Fibroblast of skin of abdomen (primary cell): ENCODE results near the gene FOXJ1.

ENCODE experiments used
- DNase-seq: peaks from one replicate; pipeline ENCODE4 v3.0.0-alpha.2; 2013

FOXJ1 gene

DNA sequence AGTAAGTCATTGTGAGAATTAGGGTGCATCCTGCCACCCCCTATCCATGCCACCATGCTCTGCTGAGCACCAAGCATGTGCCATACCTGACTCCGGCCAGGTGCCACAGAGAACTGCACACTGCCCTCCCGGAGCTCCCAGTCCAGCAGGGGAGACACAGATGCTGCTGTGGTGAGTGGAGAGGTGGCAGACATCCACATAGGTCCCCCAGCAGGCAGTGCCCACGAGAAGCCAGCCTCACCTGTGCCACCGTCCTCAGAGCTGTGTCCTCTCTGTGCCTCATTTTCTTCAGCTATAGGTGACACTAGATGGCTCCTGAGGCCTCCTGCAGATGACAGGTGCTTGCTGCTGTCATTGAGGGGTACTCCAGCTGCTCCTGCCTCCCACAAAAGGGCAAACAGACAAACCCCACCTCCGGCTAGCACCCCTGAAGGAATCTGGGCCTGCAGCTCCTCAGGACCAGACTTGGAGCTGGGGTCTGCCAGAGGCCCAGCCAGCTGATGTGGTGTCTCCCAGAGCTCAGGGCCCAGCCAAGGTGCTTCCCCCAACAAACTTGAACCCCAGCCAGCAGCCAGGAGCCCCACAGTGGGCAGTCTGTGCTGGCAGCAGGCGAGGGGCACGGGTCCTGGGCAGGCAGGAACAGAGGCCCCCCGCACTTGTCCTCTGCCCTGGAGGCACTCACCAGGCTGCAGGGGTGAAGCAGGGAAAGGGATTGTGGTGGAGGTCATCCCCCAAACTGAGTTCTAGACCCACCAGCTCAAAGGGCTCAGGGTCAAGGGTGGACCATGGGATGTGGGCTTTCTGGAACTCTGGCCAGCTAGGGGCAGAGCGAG is 17.1 kb downstream of the FOXJ1 start:
- DNase-seq = no peak

- DNase-seq = no peak
Measured at GRCh38 chr17:76123191-76123499, 17.9 kb downstream of the FOXJ1 start.

DNA sequence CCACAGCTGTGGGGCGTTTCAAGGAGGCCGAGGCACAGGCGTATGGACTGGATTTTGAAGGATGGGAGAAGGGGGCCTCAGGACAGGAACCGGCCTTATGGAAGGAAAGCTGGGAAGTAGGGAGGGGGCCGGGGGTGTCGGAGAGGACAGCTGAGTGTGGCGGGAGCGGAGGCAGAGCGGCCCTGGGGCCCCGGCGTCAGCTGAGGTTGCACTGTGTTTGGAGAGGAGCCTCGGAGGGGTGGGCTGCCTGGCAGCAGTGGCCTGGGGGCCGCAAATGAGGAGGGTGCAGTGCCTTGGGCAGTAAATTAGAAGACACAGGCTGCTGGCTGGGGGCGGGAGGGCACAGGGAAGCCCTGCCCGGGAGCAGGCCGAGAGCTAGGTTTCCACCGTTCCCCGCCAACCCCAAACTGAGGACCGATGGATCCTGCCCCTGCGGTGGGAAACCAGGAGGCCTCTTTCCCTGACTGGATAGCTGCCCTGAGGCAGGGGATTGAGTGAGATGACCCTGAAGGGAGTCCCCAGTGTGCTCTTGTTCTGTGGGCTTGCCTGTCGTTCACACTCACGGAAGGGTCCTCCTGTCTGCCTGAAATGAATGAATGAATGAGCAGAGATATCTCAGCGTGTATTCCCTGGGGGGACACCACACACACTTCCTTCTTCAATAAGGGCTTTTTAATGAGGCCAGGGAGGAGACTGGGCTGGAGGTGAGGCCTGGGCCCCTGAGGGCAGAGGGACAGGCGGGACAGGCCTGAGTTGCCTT is 18.4 kb downstream of the FOXJ1 start:
- DNase-seq = no peak

DNA sequence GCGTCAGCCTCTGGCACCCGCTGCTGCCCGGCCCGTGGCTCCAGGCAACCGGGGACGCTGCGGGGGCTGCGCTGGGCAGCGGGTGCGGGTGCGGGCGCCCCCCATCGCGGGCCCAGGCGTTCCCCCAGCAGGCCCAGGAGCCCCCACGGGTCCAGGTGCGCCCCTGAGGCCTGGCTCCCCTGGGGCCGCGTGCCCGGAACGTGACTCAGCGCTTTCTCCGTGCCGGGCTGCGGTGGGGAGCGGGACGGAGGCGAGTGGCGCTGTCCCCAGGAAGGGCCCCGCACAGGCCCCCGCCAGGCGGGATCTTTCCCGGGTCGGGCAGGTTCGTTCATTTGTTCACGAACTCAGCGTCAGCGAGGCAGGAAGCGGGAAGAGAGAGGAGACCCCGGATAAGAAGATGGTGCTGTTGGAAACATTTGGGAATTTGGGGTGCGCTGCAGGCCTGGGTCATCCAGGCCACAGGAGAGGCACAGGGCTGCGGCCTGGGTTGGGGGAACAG is 19.1 kb downstream of the FOXJ1 start:
- DNase-seq = peak; percentile 45

- no peak for DNase-seq
Measured at GRCh38 chr17:76120658-76121008, 20.4 kb downstream of the FOXJ1 start.

DNA sequence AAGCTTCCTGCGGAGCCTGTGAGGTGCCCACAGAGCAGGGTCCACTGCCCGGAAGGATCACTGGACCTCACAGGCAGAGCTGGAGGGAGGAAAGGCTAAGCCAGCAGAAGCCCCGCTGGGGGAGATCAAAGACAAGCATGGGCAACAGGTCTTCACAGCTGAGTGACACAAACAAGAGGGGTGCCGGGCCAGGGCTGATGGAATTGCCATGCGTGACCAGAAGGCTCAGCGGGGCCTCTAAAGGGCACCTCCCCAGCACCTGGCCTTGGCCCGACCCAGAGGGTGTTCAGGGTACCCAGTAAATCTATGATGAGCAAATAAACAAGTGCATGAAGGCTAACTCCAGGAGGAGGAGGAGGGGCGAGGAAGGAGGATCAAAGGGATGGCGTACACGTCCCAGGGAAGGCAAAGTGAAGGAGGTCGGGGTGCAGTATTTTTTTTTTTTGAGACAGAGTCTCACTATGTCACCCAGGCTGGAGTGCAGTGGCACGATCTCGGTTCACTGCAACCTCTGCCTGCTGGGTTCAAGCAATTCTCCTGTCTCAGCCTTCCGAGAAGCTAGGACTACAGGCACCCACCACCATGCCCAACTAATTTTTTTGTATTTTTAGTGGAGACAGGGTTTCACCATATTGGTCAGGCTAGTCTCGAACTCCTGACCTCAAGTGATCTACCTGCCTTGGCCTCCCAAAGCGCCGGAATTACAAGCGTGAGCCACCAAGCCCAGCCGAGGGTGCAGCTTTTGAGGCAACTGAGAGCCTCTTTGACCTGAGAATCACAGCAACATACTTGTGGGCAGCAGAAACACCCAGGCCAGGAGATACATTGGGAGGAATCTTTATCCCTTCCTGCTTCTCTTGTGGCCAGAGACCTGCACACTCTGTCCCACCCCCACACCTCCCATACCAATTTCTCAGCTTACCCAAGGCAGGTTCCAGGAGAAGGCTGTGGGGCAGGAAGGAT is 21.4 kb downstream of the FOXJ1 start:
- no peak for DNase-seq

- DNase-seq = no peak
Measured at GRCh38 chr17:76115138-76115754, 25.8 kb downstream of the FOXJ1 start.

DNA sequence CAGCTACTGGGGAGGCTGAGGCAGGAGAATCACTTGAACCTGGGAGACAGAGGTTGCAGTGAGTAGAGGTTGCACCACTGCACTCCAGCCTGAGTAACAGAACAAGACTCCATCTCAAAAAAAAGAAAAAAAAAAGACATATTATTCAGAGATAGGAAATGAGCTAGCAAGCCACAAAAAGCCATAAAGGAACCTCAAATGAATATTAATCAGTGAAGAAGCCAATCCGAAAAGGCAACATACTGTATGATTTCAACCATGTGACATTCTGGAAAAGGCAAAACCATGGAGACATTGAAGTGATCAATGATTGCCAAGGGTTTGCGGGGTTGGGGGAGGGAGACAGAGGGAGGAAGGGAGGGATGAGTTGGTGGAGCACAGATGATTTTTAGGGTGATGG is 29.1 kb downstream of the FOXJ1 start:
- peak; percentile 68 for DNase-seq

DNA sequence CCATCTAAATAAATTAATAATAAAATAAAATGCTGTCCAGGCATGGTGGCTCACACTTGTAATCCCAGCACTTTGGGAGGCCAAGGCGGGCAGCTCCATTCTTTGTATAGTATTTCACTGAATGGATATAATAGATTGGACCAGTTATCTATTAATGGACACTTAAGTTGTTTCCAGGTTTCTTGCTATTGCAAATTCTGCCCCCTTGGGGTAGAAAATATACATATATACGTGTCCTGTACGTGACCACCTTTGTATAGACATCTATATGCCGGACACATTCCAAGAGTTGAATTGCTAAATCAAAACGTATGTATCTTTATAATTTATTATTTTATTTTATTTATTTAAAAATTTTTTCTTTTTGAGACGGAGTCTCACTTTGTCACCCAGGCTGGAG is 33.5 kb downstream of the FOXJ1 start:
- no peak for DNase-seq

DNA sequence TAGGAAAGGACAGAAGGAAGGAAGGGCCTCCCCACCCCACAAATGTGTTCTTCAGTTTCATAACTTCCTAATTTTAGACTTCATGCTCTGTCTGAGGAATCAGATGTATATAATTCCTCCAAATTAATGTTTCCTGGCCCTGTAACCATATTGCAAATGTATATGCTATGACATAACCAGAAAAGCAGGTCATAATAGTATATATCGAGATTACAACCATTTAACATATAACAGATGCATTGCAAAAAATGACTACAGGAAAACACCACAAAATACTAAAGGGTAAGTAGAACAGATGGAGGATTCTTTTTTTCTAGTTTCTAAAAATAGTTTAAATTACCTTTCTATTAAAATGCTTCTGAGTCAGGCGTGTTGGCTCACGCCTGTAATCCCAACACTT is 34.3 kb downstream of the FOXJ1 start:
- DNase-seq = peak; percentile 54

- no peak for DNase-seq
Measured at GRCh38 chr17:76104896-76105231, 36.2 kb downstream of the FOXJ1 start.

DNA sequence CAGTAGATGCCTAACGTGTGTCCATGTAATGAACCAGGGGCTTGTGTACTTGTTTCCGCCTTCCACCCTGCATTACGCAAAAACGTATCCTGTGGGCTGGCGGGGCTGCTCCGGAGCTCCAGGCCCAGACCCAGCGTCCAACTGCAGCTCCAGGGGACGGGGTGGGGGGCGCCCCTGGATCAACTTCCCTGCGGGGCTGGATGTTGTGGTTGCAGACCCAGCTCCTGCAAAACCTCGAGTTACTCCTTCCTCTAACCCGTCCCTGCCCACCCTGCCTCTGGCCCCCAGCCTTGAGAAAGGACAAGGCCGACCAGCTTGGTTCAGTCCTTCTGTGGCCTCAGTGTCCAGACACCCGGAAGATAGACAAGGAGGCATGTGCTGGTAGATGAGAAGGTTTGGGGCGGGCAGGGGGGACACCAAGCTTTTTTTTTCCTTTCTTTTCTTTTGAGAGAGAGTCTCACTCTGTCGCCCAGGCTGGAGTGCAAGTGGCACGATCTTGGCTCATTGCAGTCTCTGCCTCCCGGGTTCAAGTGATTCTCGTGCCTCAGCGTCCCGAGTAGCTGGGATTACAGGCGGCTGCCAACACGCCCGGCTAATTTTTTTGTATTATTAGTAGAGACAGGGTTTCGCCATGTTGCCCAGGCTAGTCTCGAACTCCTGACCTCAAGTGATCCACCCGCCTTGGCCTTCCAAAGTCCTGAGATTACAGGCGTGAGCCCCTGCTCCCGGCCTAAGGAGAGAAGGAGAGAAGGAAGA is 36.7 kb downstream of the FOXJ1 start:
- DNase-seq = no peak

- DNase-seq = peak; percentile 90
Measured at GRCh38 chr17:76103274-76104139, 37.5 kb downstream of the FOXJ1 start, which contains the start of gene EXOC7. Gene EXOC7 (minus strand): TSS chr17:76103787. CDS start chr17:76103692, 95 bp downstream.

DNA sequence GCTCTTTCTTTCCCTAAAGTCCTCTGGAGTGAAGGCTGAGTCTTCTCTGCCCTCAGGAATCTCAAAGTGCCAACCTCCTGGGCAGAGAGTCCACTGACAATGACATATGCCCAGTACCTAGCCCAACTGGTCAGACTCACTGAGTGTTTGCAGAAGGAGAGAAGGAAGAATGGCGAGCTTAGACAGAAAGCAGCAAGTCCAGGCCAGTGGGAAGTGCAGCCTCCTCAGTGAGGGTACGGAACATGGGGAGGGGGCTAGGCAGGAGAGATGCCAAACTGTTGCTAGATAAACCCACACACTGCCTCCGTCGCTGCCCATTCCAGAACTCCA is 38.1 kb downstream of the FOXJ1 start:
- DNase-seq = no peak

DNA sequence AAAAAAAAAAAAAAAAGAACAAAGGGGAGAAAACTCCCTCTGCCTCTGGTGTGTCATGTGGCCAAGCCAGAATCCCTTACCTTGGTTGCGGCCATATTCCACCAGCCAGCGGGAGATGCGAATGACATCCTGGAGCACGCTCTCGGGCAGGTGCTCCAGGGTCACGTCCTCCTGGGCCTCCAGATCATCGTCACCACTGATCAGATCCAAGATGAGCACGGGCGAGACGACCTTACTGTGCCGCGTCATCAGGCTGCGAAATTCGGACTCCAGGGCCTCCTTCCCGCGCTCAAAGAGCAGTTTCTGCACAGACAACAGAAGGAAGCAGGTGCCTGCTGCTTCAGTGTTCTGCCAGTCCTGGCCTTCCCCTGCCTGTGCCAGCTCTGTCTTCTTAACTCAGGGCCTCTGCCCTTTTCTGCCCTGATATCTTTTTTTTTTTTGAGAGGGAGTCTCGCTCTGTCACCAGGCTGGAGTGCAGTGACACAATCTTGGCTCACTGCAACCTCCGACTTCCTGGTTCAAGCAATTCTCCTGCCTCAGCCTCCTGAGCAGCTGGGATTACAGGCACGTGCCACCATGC is 43.2 kb downstream of the FOXJ1 start:
- no peak for DNase-seq

DNA sequence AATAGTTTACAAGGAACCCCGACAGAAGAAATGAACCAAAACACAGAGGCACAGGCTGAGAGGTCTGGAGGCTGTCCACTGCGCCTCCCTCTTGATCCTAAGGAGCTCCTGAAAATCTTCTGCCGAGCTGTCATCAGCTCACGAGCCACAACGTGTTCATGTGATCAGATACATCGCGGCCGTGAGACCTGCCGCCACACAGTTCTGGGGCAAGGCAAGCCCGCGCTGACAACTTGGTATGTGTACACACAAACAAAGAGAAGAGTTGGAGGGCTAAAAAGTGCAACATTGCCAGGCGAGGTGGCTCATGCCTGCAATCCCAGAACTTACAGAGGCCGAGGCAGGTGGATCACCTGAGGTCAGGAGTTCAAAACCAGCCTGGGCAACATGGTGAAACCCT is 45.1 kb downstream of the FOXJ1 start:
- no peak for DNase-seq

DNA sequence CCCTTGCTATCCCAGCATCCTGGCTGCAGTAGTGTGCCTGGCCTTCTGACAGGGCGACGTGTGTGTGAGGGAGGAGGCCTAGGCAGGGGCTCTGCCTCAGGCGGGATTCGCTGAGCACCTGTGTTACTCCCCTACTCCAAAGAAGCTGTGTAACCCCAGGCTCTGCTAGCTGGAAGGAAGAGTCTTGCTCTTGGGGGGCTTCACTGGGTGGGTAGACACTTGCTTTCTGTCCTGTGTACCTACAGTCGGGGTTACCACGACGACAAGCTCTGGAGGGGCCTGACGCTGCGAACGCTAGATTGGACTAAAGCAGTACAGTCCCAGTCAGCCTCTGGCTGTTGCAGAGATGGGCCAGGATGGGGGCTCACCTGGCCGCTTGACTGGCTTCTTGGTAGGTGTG is 47.0 kb downstream of the FOXJ1 start:
- no peak for DNase-seq

GRCh38 chr17:76092526-76093413 is 48.3 kb downstream of the FOXJ1 start:
- DNase-seq = no peak

DNA sequence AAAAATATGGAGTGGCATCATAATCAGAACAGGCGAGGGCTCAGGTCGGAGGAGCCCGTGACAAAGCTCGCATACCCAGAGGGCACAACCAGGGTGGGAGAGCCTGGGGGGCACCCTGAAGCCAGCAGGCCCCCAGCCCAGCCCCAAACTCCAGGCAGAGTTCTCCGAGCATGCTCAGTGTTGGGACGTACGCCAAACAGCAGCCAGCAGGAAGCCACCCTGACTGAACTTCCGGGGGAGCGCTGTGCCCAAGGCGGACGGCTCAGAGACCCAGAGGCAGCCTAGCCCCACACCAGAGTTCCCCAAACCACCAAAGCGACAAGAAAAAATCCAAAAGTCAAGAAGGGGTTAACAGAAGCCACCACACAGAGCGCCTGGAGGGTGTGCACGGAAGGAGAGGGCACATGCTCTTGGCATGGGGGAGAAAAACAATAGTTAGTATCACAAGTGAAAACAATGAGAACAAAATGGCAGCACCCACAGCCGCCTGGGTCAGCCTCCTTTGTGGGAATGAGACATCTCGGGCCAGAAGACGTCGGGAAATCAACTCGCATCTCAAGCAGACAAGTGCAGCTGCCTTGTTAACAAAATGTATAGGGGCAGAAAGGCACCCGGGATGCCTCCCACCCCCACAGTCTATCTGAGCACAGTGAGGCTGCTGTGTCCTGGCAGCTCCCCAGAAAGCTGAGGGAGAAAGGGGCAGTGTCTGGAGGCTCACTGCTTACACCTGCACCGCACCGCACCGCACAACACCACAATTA is 49.3 kb downstream of the FOXJ1 start:
- DNase-seq = no peak
